ENCODE results near the gene KMT5C.

KMT5C gene

DNA sequence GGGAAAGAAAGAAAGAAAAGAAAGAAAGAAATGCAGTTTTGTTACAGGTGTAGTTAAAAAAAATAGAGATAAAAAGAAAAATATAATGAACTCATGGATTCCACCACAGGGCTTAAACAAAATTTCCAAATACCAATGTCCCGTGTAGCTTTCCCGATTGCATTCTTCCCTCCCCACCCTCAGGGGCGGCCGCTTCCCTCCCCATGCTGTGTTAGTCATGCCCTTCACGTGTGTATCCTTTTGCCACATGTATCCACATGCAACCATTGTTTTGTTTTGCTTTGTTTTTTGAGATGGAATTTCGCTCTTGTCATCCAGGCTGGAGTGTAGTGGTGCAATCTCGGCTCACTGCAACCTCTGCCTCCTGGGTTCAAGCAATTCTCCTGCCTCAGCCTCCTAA lies 3.6 kb upstream of the KMT5C start:
- peaks cover 5% of the 10 kb centered on the region for H3K27me3 Mint-ChIP-seq
- peaks cover 19% of the 10 kb centered on the region for H3K4me1 Mint-ChIP-seq
- H3K9me3 Mint-ChIP-seq: no peaks in the 10 kb centered on the region
- no peaks in the 10 kb centered on the region for H3K36me3 Mint-ChIP-seq
- H3K4me3 Mint-ChIP-seq: no peak overlapping the region
- no peak overlapping the region for H3K27ac Mint-ChIP-seq

DNA sequence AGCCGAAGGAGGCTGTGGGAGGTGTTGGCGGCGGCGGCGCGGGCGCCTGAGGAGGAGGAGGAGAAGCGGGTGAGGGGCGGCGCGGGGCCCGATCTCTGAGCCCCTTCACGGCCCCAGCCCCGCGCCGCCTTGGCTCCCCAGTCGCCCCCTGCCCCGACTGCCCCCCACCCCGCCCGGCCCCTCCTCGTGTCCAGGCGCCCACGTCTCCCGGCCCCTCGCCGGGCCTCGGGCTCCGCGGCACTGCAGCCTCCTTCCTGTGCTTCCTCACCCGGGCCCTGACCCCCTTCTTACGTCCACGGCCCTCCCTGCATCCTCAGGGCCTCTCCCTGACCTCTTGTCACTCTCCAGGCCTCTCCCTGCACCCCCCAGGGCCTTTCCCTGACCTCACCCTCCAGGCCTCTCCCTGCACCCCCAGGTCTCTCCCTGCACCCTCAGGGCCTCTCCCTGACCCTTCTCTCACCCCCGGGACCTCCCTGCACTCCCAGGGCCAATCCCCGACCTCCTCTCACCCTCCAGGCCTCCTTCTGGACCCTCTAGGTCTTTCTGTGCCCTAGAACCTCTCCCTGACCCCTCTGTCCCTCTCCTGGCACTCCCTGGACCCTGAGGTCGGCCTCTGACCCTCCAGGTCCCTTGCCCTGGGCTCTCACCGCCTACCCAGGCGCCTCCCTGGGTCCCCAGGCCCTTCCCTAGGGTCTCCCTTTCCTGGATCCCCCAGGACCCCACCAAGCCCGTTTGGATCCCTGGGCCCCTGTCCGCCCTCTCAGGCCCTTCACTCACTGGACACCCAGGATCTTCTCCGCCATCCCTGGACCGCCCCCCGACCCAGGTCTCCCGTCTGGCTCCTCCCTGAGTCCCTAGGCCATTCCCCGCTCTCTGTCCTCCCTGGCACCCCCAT lies 460 bp downstream of the KMT5C start:
- peaks cover 2% of the 10 kb centered on the region for H3K27me3 Mint-ChIP-seq
- peak overlapping the region; percentile 97 for H3K27ac Mint-ChIP-seq
- no peaks in the 10 kb centered on the region for H3K9me3 Mint-ChIP-seq
- no peaks in the 10 kb centered on the region for H3K36me3 Mint-ChIP-seq
- H3K4me3 Mint-ChIP-seq: peak overlapping the region; percentile 99
- H3K4me1 Mint-ChIP-seq: peaks cover 25% of the 10 kb centered on the region

DNA sequence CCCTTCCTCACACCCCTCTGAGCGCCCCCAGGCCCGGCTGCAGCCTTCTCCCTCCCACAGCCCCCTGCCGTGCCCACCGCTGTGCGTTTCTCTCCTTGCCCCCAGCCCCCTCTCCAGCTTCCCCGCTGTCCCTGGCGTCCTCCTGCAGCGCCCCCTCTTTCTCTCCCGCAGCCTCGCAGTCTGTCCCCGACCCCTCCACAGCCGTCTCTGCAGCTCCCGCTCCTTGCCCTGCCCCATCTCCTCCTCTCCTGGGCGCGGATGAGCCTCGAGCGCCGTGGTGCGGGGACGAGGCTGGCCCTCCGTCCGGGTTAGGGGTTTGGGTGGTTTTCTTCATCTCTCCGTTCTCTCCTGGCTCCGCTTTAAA lies 1.1 kb downstream of the KMT5C start:
- no peaks in the 10 kb centered on the region for H3K9me3 Mint-ChIP-seq
- H3K36me3 Mint-ChIP-seq: no peaks in the 10 kb centered on the region
- no peak overlapping the region for H3K27ac Mint-ChIP-seq
- peaks cover 25% of the 10 kb centered on the region for H3K4me1 Mint-ChIP-seq
- peak overlapping the region; percentile 83 for H3K4me3 Mint-ChIP-seq
- H3K27me3 Mint-ChIP-seq: peaks cover 2% of the 10 kb centered on the region

DNA sequence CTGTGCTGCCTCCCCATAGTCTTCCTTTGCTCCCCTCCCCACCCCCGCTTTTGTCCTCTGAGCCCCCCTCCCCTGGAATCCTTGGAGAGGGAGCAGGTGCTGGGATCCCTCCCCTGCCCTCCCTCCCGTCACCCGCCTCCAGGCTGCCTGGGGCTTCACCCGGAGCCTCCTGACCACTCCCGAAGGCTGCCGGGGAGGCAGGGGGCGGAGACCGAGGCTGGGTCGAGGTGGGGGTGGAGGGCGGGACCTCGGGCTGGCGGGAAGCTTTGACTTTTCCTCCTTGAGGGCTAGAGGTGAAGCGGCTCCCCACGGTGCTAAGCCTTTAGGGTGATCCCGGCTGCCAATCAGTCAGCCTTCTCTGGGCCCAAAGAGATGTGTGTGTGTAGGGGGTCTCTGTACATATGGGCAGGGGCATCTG lies 1.5 kb downstream of the KMT5C start:
- Mint-ChIP-seq H3K36me3 (no peaks in the 10 kb centered on the region), H3K4me1 (peaks cover 25% of the 10 kb centered on the region), H3K27me3 (peaks cover under 1% of the 10 kb centered on the region), H3K4me3 (peak overlapping the region; percentile 83), H3K27ac (peak overlapping the region; percentile 46), H3K9me3 (no peaks in the 10 kb centered on the region)

DNA sequence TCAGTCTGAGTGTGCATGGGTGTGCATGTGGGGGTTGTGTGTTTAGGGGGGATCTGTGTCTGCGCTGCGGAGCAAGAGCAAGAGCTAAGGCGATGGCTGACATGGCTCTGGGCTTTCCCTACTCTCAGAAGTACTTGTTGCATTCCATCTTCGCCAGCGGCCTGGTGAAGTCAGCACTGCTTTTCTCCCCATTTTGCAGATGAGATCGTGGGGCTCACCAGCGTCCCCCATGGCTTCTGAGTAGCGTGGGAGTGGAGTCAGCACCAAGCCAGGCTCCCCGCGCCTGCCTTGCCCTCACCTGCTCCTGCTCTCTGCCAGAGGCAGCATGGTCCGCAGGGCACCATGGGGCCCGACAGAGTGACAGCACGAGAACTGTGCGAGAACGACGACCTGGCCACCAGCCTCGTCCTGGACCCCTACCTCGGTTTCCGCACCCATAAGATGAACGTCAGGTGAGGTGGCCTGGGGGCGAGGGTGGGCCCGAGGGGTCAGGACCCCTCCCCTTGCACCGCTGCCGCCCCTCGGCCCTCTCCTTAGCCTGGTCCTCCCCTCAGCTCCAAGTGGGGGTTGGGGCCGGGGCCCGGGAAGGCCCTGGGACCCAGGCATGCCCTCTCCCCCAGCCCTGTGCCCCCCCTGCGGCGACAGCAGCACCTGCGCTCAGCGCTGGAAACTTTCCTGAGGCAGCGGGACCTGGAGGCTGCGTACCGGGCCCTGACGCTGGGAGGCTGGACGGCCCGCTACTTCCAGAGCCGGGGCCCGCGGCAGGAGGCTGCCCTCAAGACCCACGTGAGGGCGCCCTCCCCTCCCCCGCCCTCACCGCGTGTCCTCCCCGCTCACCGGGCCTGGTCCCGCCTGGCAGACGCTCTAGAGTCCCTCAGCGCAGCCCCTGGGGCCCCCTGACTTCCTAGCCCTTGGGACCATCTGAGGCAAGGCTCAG lies 2.2 kb downstream of the KMT5C start:
- Mint-ChIP-seq H3K4me3 (peak overlapping the region; percentile 58), H3K36me3 (no peaks in the 10 kb centered on the region), H3K27me3 (no peaks in the 10 kb centered on the region), H3K9me3 (no peaks in the 10 kb centered on the region), H3K4me1 (peaks cover 25% of the 10 kb centered on the region), H3K27ac (peak overlapping the region; percentile 46)

DNA sequence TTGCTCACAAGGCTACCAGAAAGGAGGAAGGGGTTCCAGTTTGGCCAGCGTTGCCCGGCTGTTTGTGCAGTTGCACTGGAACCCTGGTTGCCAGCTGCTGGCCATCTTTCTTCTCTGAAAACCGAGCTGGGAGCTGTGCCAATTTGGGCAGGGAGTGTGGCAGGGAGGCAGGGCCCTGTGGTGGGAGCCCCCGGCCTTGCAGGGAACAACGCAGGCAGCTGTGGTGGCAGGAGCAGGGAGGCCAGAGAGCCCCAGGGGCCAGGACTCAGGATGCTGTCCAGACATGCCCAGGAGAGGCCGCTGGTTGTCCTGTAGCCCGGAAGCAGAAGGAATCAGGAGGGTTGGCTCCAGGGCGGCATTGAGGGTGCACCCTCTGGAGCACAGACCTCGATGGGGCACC lies 4.8 kb downstream of the KMT5C start:
- no peaks in the 10 kb centered on the region for H3K27me3 Mint-ChIP-seq
- no peak overlapping the region for H3K27ac Mint-ChIP-seq
- H3K36me3 Mint-ChIP-seq: no peaks in the 10 kb centered on the region
- H3K4me1 Mint-ChIP-seq: peaks cover 18% of the 10 kb centered on the region
- H3K9me3 Mint-ChIP-seq: no peaks in the 10 kb centered on the region
- H3K4me3 Mint-ChIP-seq: no peak overlapping the region

DNA sequence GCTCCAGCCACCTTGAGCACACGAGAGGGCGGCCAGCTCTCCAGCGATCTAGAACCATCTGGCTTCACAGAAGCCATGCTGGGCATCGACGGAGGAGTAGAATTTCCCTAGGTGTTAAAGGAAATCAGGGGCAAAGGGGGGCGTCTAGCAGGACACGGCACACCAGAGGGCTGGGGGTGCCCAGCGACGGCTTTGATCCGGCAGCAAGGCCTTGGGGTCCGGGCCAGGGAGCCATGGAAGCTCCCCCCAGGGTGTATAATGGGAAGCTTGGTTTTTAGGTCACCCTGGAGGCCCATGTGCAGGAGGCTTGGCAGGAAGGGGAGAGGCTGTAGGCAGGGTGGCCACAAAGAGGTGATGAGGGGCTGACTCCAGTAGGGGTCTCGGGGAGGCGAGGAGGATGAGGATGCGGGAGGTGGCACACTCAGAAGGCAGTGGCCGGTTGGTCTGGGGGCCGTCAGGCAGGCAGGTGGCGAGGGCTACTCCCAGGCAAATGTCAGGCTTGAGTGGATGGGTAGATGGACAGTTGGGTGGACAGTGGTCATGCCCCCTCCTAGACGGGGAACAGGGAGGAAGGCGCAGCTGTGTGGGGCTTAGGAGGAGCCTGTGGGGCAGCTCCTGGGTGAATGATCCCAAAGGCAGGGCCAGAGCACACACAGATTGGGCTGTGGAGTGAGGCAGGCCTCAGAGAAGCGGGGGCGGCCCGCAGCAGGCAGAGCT lies 5.6 kb downstream of the KMT5C start:
- Mint-ChIP-seq H3K27ac (no peak overlapping the region), H3K4me3 (no peak overlapping the region), H3K9me3 (no peaks in the 10 kb centered on the region), H3K36me3 (no peaks in the 10 kb centered on the region), H3K27me3 (no peaks in the 10 kb centered on the region), H3K4me1 (peaks cover 11% of the 10 kb centered on the region)

DNA sequence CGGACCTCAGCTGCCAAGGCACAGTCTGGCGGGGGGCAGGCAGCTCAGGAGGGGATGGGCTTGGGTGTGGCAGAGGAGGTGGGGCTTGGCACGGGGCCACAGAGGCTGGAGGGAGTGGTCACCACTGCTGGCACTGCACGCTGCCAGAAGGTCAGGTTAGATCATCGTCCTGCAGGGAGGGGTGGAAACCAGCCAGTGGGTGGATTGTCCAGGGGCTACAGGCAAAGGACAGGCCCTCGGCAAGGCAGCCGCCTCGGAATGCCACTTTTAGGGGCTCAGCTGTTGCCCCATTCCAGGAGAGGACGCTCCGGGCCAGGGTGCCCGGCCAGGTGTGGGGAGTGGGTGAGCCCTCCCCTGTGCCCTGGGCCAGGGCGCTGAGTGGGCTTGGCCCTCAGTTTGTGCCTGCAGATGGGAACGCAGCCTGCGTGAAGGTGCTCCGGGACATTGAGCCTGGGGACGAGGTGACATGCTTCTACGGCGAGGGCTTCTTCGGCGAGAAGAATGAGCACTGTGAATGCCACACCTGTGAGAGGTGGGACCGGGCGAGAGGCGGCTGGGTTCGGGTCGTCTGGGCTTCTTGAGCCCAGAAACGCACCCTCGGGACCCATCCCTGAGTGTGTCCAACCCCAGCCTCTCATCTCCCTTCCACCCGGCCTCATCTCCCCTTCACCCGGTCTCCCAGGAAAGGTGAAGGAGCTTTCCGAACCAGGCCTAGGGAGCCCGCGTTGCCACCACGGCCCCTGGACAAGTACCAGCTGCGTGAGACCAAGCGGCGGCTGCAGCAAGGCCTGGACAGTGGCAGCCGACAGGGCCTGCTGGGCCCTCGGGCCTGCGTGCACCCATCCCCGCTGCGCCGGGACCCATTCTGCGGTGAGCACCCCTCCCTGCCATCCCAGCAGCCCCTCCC lies 6.4 kb downstream of the KMT5C start:
- Mint-ChIP-seq H3K9me3 (no peaks in the 10 kb centered on the region), H3K4me1 (peaks cover 6% of the 10 kb centered on the region), H3K27me3 (peaks cover 2% of the 10 kb centered on the region), H3K36me3 (no peaks in the 10 kb centered on the region), H3K27ac (no peak overlapping the region), H3K4me3 (no peak overlapping the region)

DNA sequence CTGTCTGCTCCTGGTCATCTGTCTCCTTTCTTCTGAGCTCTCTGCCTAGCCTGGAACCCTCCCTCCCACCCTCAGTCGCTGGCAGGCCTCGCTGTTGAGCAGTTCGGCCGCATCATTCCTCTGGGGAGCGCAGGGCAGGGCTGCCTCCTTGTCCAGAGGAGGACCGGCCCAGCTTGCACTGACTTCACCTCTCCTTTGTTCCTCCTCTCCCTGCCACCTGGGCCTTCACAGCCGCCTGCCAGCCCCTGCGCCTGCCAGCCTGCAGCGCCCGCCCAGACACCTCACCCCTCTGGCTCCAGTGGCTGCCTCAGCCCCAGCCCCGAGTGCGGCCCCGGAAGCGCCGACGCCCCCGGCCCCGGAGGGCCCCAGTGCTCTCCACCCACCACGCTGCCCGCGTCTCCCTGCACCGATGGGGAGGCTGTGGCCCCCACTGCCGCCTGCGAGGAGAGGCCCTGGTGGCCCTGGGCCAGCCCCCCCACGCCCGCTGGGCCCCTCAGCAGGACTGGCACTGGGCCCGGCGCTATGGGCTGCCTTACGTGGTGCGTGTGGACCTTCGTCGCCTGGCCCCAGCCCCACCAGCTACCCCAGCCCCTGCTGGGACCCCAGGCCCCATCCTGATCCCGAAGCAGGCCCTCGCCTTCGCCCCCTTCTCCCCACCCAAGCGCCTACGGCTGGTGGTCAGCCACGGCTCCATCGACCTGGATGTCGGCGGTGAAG lies 7.2 kb downstream of the KMT5C start:
- Mint-ChIP-seq H3K4me3 (no peak overlapping the region), H3K27ac (no peak overlapping the region), H3K27me3 (peaks cover 10% of the 10 kb centered on the region), H3K9me3 (no peaks in the 10 kb centered on the region), H3K36me3 (no peaks in the 10 kb centered on the region), H3K4me1 (no peaks in the 10 kb centered on the region)

DNA sequence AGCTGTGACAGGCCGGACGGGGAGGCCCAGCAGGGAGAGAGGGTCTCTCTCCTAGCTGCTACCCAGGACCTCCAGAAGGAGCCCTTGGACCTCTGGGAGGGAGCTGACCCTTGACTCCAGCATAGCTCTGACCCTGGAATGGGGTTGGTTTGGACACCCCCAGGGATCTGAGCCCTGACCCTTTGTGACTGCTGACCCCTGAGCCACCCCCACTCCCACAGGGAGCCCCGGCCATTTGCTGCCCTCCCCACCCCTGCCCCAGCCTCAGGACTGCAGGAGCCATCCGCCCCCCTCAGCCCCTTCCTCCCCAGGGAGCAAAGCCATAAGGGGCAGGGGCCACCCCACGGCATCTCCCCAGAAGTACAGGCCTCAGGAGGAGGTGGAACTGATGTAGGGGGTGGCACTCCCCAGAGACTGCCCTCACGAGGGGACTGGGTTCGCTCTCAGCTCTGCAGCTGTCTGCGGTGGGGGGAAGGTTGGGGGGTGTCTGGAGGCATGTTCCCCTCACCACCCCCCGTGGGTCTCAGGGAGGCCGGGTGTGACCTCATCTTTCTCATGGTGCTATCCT lies 7.8 kb downstream of the KMT5C start:
- H3K27ac Mint-ChIP-seq: no peak overlapping the region

DNA sequence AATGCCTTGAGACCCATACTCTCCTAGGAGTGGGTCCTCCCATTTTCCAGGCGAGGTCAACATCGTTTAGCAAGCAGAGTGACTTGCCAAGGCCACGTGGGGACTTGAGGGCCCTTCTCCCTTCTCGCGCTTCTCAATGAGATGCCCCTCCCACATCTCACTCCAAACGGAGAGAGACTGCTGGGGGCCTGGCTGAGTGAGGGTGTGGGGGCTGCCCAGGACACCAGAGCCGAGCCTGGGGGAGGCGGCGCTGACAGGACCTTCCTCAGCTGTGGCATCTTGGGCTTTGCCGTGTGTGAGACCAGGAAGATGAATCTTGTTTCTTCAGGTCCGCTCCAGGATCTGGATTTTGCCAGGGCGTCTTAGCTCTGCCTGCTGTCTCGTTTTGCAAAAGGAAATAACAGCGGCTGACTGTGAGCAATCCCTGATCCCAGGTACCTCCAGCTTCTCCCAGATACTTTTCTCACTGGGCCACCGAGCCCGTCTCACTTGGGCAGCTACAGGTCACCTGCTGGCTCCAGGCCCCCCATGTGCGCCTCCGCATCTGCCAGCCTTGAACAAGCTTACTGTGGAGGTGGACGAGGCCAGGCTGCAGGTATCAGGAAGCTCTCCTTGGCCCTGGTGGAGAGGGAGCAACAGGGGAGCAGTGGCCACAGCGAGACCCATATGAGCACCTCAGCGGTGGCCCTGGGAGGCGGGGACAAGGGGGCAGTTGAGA lies 8.8 kb downstream of the KMT5C start:
- H3K27me3 Mint-ChIP-seq: peaks cover 19% of the 10 kb centered on the region
- no peaks in the 10 kb centered on the region for H3K36me3 Mint-ChIP-seq
- H3K9me3 Mint-ChIP-seq: no peaks in the 10 kb centered on the region
- peaks cover 11% of the 10 kb centered on the region for H3K4me1 Mint-ChIP-seq
- H3K4me3 Mint-ChIP-seq: no peak overlapping the region
- no peak overlapping the region for H3K27ac Mint-ChIP-seq

More for the DNA sequence above, 7.8 kb downstream of the KMT5C start:
- H3K4me3 Mint-ChIP-seq: no peak overlapping the region
- no peaks in the 10 kb centered on the region for H3K9me3 Mint-ChIP-seq
- no peaks in the 10 kb centered on the region for H3K36me3 Mint-ChIP-seq
- peaks cover 13% of the 10 kb centered on the region for H3K27me3 Mint-ChIP-seq
- peaks cover 2% of the 10 kb centered on the region for H3K4me1 Mint-ChIP-seq

DNA sequence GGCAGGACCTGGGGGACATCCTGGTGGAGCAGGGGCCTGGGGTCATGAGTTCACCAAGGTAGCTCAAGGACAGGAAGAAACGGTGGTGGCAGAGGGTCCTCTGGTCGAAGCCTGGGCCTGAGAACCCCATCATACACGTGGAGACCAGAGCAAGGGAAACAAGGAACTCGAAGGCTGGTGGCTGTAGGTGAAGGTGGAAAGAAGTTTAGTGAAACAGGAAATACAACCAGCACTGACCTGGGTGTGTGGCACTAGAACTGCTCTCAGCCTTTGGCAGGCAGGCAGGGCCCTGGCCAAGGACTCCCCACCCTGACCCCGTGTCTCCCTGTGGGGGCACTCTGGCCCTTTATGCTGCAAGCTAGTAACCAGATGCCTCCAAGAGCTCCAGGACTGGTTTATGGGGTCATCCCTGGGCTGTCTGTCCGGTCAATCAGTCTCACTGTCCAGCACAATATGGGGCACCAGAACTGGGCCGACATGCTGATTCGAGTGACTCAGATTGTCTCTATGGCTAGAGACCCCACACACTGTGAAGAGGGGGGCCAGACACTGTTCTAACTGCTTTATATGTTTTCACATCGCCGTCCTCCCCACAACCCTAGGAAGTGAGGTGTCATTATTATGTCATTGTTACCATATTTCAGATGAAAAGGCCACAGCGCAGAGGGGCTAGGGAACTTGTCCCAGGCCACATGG lies 11.1 kb downstream of the KMT5C start:
- Mint-ChIP-seq H3K36me3 (no peaks in the 10 kb centered on the region), H3K27me3 (peaks cover 25% of the 10 kb centered on the region), H3K9me3 (no peaks in the 10 kb centered on the region), H3K4me3 (no peak overlapping the region), H3K4me1 (peaks cover 17% of the 10 kb centered on the region), H3K27ac (no peak overlapping the region)

DNA sequence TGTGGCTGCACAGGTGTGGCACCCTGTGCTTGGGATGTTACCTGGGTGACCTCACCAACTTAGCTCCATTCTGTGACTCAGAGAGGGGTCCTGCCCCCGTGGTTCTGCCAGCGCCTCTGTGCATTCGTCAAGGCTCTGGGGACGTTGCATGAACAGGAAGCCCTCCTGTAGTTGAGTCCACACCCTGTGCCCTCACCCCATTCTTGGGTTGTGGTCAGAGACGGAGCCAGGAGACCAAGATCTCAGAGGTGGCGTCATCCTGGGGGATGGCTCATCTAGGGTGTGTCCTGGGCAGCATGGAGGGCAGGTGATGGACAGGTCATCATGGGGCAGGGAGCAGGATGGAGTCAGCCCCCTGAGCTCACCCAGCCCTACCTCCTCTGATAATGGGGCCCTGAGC lies 12.4 kb downstream of the KMT5C start:
- no peaks in the 10 kb centered on the region for H3K36me3 Mint-ChIP-seq
- no peaks in the 10 kb centered on the region for H3K9me3 Mint-ChIP-seq
- no peak overlapping the region for H3K4me3 Mint-ChIP-seq
- H3K4me1 Mint-ChIP-seq: peaks cover 17% of the 10 kb centered on the region
- peaks cover 25% of the 10 kb centered on the region for H3K27me3 Mint-ChIP-seq
- H3K27ac Mint-ChIP-seq: no peak overlapping the region

Measured in activated naive CD4-positive, alpha-beta T cell treated with anti-CD3 and anti-CD28 coated beads, Interleukin-2, amount 50 U/mL, for 24 hours (primary cell).